NCI-H146 treated with DMSO at 0.1 percent for 48 hours (cell line): ENCODE measurements around the gene CUL1.

Source experiments
- DNase-seq: peaks from one replicate; lab custom pipeline; 2025; ENCODE audit not compliant: unreplicated experiment; lab: John Stamatoyannopoulos, UW

Gene CUL1

DNA sequence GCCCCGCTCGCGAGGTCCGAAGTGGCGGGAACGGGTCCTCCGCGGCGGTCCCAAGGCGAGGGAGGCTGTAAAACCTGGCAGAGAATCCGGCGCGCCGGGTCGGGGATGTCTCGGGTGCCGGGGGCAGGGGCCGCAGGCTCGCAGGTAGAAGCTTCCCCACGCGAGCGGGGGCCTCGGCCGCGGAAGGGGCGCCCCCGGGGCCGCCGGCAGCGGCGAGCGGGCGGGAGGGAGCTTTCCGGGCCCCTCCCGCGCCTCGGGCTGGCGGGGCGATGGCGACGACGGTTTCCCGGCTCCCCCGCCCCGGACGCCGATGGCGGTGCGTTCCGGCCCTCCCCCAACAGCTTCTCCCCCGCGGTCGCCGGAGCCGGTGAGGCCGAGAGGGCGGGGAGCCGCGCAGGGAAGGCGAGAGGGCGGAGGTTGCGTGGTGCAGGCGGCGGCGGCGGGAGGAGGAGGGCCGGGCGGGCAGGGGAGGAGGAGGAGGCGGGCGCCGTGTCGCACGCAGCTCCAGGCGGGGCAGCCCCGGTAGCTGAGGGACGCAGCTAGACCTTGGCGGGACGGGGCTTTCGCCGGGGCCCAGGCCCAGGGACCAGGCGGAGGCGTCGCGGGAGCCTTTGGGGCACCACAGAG, at the start of gene CUL1:
Gene CUL1 (plus strand): TSS at position 507 of the 627 bp plus-strand sequence. CDS start 31,220 bp downstream, outside the sequence.
- DNase-seq, result peak; percentile 47

DNA sequence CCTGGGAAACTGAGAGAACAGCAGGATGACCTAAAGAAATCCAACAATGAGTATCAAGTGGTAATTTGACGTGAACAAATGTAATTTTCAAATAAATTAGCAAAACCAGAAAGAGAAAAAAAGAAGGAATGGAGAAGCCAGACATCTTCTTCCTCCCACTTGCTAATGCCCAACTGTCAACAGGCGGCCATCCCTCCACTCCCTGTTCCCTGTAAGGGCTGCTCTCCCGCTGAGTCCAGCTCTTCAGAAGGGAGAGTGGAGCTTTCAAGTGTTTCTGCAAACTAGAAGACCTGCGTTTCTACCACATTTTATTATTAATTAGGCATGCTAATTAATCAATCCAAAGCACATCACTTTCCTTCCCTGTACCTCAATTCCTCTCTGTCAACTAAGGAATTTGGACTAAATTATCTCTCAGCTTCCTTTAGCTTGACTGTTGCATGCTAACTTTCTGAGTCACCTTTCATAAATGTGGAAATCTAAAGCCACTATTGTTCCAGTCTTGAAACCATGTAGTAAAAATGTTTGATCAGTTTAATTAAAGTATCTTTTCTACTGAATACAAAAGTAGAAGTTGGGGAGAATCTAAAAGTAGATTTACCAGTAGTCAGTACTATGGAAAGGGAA, 48.4 kb upstream of the CUL1 start:
- DNase-seq, result no peak

DNA sequence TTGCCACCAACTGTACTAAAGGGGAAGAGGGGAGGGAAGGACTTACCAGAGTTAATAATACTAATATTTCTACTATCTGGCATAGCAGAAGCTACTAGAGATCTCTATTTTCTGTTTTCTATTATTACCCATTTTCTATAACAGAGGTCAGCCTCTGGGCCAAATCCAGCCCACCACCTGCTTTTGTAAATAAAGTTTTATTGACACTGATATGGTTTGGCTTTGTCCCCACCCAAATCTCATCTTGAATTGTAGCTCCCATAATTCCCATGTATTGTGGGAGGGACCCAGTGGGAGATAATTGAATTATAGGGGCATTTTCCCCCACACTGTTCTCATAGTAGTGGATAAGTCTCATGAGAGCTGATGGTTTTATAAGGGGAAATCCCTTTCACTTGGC, 45.9 kb upstream of the CUL1 start:
- DNase-seq, result no peak

DNA sequence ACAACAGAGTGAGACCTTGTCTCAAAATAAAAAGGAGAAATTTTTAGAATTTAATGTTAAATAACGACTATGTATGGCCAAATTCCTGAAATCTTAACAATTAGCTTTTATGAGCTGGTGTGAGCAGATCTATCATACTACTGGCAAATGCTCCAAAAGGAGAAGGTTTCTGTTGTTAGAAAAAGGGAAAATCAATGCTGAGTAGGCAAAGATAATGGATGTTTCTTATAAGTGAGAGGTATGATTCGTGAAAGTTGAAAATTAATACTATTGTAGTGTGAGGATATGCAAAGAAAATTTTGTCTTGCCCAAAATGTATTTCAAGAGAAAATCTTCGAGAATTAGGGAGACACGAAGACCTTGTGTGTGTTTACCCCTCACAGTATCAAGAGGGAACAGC, 40.8 kb upstream of the CUL1 start:
- no peak for DNase-seq

DNA sequence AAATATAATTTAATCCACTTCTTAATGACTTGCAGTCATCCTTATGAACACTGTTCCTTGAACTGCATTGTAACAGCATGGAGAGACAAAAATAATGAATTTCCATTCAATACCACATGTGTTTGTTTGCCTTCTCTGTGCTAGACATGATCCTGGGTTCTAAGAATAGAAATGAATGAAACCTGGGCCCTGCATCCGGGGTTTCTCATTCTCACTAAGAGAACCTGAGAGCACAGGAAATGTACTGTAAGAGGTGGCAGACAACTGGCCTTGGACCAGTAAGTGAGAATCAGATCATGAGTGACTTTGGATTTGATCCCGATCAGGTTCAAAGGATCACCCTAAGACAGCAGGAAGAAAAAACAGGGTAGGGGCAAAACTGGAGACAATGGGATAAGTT, 37.2 kb upstream of the CUL1 start:
- DNase-seq, result no peak

DNA sequence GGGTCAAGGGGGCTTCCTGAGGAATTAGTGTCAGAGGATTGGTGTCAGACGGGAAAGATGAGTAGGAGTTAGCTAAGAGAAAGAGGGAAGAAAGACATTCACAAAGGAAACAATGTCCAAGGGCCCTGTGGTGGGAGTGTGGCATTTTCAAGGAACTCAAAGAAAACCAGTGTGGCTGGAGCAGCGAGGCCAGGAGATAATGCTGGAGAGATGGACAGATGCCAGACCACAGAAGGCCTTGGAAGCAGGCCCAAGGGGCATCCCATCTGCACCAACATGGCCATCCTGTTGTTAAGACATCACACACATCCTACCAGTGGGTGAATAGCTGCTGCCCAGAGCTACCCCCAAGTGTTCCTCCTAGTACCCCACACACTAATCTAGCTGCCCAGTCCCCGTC, 36.1 kb upstream of the CUL1 start:
- DNase-seq, result no peak

DNA sequence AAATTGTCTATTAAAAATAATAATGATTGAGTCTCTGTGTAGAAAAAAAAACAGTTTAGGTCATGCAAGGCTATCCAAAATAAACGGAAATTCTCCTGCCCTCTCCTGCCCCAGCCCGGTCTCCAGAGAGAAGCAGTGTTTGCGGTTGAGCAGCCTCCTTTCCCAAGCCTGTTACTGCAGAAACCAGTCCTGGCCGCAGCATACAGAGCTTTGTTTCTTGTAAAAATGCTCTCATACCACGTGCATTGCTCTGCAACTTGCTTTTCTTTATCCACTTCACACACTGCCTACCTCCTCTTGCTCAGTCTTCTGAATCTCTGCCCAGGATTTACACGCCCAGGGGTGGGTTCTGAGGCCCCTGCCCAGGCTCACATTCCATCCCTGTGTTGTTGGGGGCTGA, 34.4 kb upstream of the CUL1 start:
- DNase-seq, result no peak

DNA sequence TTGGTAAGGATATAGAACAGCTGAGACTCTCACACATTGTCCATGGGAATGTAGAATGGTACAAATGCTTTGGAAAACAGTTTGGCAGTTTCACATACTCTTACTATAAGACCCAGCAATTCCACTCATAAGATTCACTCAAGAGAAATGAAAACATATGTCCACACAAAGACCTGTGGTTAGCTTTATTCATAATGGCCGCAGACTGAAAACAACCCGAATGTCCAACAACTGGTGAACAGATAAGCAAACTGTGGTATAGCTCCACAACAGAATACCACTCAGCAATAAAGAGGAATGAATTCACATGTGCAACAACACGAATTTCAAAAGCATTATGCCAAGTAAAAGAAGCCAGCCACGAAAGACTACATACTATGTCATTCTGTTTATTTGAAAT, 33.5 kb upstream of the CUL1 start:
- DNase-seq, result no peak

DNA sequence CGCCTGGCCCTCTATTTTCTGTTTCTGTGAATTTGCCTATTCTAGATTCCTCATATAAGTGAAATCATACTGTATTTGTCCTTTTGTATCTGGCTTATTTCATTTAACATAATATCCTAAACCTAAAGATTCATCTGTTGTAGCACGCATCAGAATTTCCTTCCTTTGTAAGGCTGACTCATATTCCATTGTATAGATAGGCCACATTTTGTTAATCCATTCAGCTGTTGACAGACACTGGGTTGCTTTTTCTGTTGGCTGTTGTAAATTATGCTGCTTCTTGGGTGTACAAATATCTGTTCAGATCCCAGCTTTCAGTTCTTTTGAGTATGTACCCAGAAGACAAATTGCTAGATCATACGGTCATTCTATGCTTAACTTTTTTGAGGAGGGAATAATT, 28.8 kb upstream of the CUL1 start:
- DNase-seq, result no peak

DNA sequence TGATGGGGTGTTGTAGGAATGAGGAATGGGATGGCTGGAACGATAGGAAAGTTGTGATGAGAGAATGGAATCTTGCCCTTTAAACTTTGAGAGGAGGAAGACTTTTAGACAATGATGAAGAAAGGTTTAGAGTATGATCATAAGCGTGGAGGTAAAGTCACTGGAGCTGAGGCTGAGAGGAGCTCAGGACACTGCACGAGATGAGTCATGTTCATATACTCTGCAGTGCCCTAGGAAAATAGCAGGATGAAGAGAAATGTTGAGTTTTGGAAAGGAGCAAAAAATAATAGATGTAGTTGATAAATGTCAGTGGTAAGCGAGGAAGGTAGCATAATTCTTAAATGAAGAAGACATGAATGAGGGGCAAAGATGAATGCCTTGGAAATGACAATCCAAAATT, 28.3 kb upstream of the CUL1 start:
- no peak for DNase-seq

DNA sequence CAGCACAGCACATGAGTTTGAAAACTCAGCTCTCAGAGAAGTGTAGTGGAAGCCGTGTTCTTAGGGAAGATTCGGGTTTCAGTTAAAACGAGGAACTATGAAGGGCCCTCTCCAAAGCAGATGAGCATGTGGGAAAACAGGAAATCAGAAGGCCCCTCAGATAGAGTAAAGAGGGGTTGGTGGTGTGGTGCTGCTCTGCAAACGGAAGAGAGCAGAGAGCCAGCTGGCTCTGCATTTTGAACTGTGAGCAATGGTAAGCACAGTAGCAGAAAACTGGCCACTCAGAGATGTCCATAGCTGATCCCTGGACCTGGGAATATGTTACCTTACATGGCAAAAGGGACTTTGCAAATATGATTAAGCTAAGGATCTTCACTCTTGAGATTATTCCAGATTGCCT, 27.9 kb upstream of the CUL1 start:
- no peak for DNase-seq

DNA sequence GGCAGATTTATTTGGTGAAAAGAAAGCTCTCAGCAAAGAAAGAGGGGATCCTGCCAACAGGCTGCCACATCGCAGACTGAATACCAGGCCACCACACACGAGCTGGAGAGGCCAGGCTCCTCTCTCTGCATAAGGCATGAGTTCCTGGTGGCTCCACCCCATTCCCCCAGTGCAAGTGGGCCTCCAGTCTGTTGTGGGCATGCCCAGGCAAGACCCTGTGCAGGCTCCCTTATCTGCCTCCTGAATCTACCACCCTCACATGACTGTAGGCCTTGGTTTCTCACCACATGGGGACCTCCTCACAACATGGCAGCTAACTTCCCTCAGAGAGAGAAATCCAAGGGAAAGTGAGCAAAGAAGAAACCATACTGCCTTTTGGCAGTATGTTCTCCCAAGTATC, 26.7 kb upstream of the CUL1 start:
- DNase-seq, result no peak

DNA sequence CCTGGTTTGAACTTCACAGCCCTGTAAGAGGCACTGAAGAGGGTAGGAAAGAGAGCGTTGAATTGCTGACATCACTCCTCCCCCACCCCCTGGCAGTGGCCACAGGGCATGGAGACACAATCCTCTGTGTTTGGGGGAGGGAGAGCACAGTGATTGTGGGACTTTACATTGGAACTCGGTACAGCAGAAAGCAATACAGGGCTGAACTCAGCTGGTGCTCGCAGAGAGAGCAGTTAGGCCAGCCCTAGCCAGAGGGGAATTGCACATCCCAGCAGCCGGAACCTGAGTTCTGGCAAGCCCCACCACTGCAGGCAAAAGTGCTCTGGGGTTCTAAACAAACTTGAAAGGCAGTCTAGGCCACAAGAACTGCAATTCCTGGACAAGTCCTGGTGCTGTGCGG, 24.0 kb upstream of the CUL1 start:
- DNase-seq, result no peak

DNA sequence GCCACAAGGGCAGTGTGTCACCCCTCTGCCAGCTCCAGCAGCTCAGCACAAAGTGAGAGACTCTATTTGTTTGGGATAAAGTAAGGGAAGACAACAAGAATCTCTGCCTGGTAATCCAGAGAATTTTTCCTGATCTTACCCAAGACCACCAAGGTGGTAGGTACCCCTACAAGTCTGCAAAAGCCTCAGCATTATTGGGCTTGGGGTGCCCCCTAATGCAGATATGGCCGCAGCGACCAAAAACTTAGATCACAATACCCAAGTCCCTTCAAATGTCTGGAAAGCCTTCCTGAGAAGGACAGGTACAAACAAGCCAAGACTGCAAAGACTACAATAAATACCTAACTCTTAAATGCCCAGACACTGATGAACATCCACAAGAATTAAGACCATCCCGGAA, 22.4 kb upstream of the CUL1 start:
- no peak for DNase-seq

DNA sequence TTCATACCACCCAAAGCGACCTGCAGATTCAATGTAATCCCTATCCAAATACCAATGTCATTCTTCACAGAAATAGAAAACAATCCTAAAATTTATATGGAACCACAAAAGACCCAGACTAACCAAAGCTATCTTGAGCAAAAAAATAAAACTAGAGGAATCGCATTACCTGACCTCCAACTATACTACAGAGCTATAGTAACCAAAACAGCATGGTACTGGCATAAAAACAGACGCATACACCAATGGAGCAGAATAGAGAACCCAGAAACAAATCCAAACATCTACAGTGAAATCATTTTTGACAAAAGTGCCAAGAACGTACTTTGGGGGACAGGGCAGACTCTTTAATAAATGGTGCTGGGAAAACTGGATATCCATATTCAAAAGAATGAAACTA, 16.9 kb upstream of the CUL1 start:
- no peak for DNase-seq

DNA sequence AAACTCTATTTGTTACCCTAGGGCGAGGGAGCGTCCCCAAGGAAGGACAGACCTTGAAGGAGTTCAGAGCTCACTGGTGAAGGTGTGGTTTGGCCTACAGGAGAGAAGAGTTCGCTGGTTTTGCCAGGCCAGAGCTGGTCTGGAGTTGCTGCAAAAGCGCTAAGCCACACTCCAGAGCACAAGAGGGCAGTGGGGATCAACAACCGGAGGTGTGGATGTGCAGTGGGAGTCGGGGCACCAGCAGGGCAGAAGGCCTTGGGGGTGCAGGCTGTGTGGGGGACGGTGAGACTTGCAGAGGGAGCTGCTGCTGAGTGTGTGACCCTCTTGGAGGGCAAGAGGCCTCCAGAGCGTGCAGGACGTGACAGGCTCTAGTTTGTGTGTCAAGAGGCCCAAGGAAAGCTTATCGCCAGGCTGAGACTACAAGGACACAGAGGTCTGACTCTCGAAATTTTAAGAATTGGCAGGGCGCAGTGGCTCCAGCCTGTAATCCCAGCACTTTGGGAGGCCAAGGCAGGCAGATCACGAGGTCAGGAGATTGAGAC, 14.3 kb upstream of the CUL1 start:
- no peak for DNase-seq

DNA sequence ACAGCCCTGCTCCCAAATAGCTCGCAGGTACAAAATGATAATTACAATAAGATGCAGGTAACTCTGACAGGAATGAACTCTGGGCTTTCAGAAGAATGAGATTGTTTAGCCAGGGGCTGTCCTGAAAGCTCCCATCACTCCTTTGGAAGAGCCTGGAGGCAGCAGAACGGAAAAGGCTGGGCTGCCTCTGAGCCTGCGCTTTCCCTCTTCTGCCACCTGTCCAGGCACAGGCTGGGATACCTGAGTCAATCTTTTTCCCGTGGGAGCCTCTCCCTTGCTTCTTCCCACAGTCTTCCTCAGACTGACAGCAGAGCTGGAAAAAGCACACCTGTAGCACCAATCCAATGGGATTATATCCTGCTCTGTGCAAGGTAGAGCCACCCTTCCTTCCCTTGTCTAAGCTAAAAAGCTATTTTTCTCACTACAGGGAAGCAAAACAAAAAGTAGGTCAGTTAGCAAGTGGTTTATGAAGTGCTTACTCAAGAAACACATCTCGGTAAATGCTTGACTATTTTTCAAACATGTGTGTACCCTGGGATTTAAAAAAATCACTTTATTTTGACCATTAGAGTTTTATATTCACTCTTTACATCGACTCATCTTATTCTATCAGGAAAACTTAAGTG, 12.3 kb upstream of the CUL1 start:
- DNase-seq, result no peak

DNA sequence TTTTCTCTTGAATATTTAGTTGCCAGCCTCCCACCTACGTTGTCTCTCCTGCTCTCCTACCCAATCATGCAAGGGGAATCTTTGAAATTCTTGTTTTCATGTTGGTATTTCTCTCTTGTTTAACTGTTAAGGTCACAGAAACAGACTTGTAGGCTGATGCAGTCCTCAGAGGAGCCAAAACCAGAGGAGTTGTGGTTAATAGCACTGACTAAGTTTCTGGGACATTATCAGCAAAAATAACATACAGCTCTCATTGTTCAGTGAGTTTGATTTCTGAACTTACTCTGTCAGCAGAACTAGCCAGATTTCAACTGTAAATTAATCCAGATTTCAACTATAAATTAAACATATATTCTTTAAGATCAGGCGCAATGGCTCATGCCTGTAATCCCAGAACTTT, 11.1 kb upstream of the CUL1 start:
- no peak for DNase-seq

DNA sequence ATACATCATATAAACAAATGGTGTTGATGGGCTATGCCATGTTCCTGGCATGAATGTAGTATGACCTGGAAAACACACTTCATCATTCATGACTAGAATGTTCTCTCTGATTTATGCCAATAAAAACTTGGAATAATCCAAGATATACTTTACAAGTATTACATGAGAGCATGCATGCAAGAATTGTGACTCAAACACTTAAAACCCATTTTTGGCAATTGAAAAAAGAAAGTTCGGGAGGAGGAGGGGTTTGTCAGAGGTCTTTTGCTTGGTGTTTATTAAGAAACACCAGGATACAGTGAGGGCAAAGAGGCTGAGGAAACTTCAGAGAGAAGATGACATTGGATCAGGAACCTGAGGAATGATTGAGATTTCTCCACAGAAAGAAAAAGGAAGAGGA, 10.2 kb upstream of the CUL1 start:
- DNase-seq, result no peak

DNA sequence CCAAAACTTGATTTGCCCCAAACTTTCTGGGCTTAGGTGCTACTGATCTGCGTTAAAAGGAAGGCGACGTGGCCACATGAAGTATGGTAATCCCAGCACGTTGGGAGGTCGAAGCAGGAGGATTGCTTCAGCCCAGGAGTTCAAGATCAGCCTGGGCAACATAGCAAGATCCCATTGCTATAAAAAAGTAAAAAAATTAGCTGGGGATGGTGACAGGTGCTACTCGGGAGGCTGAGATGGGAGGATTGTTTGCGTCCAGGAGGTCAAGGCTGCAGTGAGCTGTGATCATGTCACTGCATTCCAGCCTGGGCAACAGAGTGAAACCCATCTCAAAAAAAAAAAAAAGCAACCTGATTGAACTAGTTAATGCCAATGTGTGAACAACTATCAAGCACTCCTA, 5.1 kb upstream of the CUL1 start:
- DNase-seq, result no peak

DNA sequence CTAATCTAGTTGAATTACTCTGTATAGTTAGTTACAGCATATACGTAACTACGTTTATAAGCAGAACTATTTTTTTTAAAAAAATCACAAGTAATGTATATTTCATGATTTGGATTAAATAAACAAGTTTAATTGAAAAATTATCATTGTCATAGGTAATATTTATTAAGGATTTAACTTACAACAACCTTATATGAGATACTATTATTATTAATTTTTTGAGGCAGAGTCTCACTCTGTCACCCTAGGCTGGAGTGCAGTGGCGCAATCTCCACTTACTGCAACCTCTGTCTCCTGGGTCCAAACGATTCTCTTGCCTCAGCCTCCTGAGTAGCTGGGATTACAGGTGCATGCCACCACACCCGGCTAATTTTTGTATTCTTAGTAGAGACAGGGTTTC, 4.1 kb upstream of the CUL1 start:
- no peak for DNase-seq

DNA sequence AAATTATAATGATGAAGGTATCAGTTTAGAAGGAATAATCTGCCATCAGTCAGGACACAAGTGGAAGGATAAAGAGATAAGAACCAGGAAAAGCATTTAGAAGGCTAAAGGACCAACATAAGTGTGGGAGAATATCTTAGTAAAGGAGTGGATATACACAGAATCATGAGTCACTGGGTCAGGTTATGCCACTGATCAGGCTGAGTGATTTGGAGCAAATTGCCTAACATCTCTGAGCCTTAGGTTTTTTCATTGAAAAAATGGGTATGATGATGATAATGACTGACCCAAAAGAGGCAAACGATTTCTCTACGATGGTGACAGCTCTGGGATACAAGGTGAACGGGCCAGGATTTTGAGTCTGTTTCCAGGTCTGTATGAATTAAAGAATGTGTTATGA, 2.8 kb upstream of the CUL1 start:
- no peak for DNase-seq

DNA sequence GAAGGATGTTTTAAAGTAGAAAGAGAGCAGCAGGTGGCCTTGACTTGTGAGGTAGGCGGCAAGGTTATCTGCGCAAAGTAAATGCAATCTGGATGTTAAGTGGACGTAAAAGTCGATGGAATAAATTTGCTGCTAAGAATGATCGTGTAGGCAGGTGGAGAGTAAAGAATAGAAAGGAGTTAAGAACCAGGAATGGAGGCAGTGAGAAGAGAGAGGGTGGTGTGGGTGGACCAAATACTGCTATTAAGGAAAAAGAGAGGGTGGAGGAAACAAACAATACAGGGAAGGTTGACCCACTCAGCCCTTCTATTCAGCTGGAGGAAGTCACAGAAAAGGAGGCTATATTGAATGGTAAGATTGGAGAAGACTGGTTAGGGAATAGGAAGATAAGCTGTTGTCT, 1.9 kb upstream of the CUL1 start:
- DNase-seq, result no peak
